ENCODE results near the gene TMEM134. TPM values are rescaled to one million over a fixed set of nuclear protein-coding genes. Genes with fewer than 3 reads are reported as not detected.

TMEM134 gene
- total and polyA plus RNA-seq, 9 of the 15 experiments (the other 6 are each of a cell fraction or from before 2014, with no cell fraction given): 0.63 to 48.4 (median 10.7) TPM

DNA sequence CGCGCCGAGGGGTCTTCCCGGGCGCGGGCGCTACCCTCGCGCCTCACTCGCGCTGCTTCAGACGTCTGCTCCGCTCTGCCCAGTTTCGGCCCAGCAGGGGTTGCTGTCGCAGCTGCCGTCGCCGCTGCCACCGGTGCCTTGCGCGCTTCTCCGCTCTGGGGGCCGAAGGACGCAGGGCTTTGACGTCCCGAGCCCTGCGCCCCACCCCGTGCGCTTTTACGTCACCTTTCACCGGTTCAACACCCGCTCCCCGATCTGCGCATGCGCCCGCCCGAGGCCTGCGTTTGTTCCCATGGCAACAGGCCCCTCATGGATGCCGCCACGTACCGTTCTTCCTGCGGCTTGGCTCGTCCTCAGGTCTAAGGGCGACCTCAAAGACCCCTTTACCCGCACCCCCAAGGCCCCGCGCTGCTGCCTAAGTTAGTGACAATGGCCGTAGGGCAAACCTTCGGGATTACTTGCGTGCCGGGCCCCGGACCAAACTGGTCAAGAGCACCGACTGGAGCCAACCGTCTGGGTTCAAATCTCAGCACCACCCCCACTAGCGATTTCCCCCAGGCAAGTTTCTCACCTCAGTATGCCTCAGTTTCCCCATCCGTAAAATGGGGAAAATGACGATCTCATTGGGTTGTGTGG, 39.6 kb upstream of the TMEM134 start (continued):
- TF ChIP-seq THRB (CRISPR knock-in tag; conservative IDR thresholded peaks at IDR 0.05): 0 out of 2 replicates have a peak, but pooled peaks have one; percentile 16
- TF ChIP-seq, protein P1, sequence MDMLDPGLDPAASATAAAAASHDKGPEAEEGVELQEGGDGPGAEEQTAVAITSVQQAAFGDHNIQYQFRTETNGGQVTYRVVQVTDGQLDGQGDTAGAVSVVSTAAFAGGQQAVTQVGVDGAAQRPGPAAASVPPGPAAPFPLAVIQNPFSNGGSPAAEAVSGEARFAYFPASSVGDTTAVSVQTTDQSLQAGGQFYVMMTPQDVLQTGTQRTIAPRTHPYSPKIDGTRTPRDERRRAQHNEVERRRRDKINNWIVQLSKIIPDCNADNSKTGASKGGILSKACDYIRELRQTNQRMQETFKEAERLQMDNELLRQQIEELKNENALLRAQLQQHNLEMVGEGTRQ (CRISPR knock-in tag; IDR thresholded peaks at IDR 0.05): no peak
- no peak for TF ChIP-seq NR2C1 (IDR thresholded peaks at IDR 0.05)
- TF ChIP-seq NR2C1 (tag; IDR thresholded peaks at IDR 0.05): peak; percentile 63
- no peak for TF ChIP-seq ZNF140 (CRISPR knock-in tag; IDR thresholded peaks at IDR 0.05)
- no peak for TF ChIP-seq ZNF12 (CRISPR knock-in tag; IDR thresholded peaks at IDR 0.05)
- no peak for TF ChIP-seq KLF13 (tag; IDR thresholded peaks at IDR 0.05; ENCODE audit: borderline replicate concordance, low read depth)
- TF ChIP-seq PHTF2 (CRISPR knock-in tag; IDR thresholded peaks at IDR 0.05): no peak
- TF ChIP-seq BRD9 (IDR thresholded peaks at IDR 0.05; ENCODE audit: low read depth, partially characterized antibody): no peak
- TF ChIP-seq ETV1 (tag; conservative IDR thresholded peaks at IDR 0.05; ENCODE audit: low read depth): no peak
- 0 out of 2 replicates have a peak, but pooled peaks have one; percentile 11 for TF ChIP-seq ZNF212 (CRISPR knock-in tag; IDR thresholded peaks at IDR 0.05)
- TF ChIP-seq, protein P2, sequence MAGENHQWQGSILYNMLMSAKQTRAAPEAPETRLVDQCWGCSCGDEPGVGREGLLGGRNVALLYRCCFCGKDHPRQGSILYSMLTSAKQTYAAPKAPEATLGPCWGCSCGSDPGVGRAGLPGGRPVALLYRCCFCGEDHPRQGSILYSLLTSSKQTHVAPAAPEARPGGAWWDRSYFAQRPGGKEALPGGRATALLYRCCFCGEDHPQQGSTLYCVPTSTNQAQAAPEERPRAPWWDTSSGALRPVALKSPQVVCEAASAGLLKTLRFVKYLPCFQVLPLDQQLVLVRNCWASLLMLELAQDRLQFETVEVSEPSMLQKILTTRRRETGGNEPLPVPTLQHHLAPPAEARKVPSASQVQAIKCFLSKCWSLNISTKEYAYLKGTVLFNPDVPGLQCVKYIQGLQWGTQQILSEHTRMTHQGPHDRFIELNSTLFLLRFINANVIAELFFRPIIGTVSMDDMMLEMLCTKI (IDR thresholded peaks at IDR 0.05; ENCODE audit: partially characterized antibody): no peak
- TF ChIP-seq PKNOX1 (IDR thresholded peaks at IDR 0.05): no peak
- TF ChIP-seq SMARCA4 (IDR thresholded peaks at IDR 0.05): no peak
- no peak for TF ChIP-seq CCNT2 (IDR thresholded peaks at IDR 0.05; ENCODE audit: borderline replicate concordance, extremely low read depth, insufficient read length, low read depth, low read length)
- TF ChIP-seq KAT8 (IDR thresholded peaks at IDR 0.05; ENCODE audit: low read depth): no peak
- TF ChIP-seq TFAM (CRISPR knock-in tag; conservative IDR thresholded peaks at IDR 0.05): no peak
- TF ChIP-seq SETDB1 (IDR thresholded peaks at IDR 0.05; ENCODE audit: low read length): no peak
- TF ChIP-seq BHLHE40 (IDR thresholded peaks at IDR 0.05; ENCODE audit: low read length): 0 out of 2 replicates have a peak, but pooled peaks have one; percentile 13
- no peak for TF ChIP-seq MTF1 (CRISPR knock-in tag; IDR thresholded peaks at IDR 0.05; ENCODE audit: borderline replicate concordance)
- no peak for TF ChIP-seq DNMT1 (IDR thresholded peaks at IDR 0.05)
- TF ChIP-seq, protein P3, sequence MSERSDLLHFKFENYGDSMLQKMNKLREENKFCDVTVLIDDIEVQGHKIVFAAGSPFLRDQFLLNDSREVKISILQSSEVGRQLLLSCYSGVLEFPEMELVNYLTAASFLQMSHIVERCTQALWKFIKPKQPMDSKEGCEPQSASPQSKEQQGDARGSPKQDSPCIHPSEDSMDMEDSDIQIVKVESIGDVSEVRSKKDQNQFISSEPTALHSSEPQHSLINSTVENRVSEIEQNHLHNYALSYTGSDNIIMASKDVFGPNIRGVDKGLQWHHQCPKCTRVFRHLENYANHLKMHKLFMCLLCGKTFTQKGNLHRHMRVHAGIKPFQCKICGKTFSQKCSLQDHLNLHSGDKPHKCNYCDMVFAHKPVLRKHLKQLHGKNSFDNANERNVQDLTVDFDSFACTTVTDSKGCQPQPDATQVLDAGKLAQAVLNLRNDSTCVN (CRISPR knock-in tag; IDR thresholded peaks at IDR 0.05): no peak
- no peak for TF ChIP-seq ZNF146 (CRISPR knock-in tag; IDR thresholded peaks at IDR 0.05; ENCODE audit: unreplicated experiment)
- TF ChIP-seq STAT5A (IDR thresholded peaks at IDR 0.05; ENCODE audit: borderline replicate concordance, low read length): no peak

All from K562 (cell line).